HG03135 (cell line): ENCODE results near the gene BARHL2.

Experiments used
- ATAC-seq: cut with Tn5 transposase; IDR thresholded peaks from one replicate; pipeline ENCODE4 v1.9.1; 2021; ENCODE audit warnings: mild to moderate bottlenecking, moderate library complexity; ENCODE audit not compliant: unreplicated experiment

The BARHL2 gene

DNA sequence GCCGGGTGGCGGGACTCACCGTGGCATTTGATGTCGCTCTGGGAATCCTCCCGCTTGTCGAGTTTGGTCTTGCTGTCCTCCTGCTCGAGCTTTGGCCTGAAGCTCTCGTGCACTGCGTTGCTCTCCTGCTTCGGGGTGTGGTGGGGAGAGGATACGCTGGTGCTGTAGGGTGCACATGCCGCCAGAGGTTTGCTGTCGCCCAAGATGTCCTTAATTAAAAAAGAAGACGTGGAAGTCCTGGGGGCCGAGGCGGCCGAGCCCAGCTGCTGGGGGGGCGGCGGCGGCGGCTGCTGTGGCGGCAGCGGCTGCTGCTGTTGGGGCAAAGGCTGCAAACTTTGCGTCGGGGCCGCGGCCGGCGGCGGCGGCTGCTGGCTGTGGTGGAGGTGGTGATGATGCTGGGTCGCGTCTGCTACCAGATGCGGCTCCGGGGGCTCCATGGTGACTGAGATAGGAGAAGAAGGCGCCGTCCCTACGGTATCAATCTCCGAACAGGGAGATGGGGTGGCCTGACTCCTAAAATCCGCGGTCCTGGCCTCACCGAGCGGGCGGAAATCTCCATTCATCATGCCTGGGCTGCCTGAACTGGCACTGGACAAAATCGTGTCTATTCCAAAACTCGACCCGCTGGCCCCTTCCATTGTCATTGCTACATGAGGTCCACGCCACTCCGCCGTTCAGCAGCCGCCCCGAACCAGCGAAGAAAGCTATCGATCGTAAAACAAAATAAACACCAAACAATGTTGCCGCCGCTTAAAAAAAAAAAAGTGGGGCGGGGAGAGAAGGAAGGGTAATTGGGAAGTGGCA, at the start of gene BARHL2:
BARHL2 (minus strand) TSS at position 751 of the 804 bp plus-strand sequence; CDS start at position 644, 107 bp downstream.
- ATAC-seq, result no peak

DNA sequence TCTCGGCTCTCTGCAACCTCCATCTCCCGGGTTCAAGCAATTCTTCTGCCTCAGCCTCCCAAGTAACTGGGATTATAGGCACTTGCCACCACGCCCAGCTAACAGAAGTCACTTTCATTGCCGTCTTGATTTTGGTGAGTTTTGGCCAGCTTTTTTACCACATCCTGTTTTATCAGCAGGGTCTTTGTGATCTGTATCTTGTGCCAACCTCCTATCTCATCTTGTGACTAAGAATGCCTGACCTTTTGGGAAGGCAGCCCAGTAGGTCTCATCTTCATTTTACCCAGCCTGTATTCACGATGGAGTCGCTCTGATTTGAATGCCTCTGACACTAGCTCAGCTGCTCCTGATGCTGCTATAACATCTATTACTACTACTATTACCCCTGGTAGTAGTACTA, 46.8 kb upstream of the BARHL2 start:
- ATAC-seq, result no peak

- no peak for ATAC-seq
These were observed 46.4 kb upstream of the BARHL2 start for GRCh38 chr1:90763506-90763905.

DNA sequence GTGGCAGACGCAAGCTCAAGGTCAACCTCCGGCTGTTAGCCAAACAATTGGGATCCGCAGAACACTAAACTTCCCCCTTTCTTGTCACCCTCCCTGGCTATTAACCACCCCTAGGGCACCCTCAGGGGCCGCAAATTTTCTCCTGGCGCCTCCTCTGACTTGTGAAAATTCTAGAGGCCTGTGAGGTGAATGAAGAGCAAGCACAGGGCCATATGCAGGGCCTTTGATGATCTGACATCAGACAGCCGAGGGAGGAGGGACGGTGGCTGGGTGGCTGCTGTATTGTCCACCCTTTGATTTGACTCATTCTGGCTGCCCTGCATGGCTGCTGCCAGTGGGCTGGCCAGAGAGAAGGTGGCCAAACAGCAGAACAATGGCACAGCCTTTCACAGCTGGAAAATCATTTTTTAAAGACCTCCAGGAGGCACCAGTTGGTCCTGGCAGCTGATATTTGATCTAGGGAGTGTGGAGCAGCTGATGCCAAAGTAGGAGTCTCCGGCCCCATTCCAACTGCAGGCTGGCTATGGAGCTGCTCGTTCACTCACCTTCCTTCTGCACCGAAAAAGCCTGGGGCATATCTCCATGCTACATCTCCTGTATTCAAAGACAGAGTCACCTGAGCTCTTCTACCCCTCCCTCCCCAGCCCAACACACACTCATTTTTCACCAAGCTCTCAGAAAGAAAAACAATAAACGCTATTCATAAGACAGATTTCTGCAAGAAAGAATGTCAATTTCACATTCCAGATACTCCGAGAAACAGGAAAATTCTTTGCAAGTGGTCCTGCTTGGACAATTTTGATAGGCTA, 44.9 kb upstream of the BARHL2 start:
- ATAC-seq, result no peak

- no peak for ATAC-seq
These were observed 44.1 kb upstream of the BARHL2 start for GRCh38 chr1:90761156-90761555.

DNA sequence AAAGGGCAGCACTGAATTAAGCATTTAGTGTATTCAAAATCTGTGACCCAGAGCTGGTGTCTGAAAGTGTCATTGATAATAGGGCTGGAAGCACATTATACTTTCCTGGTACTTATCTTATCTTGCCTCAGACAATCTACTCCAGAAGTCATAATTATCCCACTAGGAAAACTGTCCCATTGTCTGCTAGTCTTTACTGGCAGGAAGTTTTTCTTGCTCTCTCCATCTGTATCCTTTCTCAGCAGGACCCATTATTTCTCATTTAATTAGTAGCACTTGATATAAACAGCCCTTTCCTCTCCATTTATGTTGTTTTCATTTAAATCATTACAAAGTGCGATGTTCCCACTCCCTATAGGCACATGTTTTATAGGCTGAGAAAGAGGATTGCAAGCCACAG, 36.5 kb upstream of the BARHL2 start:
- ATAC-seq, result no peak

GRCh38 chr1:90748668-90749067, 31.6 kb upstream of the BARHL2 start:
- ATAC-seq, result no peak

DNA sequence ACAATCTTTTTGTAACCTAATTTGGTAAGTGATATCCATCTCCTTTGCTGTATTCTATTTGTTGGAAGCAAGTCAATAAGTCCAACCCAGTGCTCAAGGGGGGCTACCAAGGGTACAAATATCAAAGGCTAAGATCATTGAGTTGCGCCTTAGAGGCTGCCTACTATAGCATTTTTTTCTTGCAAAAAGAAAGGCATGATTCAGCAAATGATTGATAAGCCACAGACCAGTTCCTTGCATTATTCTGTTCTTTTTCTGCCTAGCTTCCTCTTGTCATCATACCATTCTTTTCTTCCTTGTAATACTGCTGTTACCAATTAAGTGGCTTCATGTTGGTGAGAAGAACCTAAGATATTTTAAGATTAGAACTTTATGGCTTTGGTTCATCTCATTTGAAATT, 29.8 kb upstream of the BARHL2 start:
- no peak for ATAC-seq

GRCh38 chr1:90745972-90746371, 28.9 kb upstream of the BARHL2 start:
- no peak for ATAC-seq

DNA sequence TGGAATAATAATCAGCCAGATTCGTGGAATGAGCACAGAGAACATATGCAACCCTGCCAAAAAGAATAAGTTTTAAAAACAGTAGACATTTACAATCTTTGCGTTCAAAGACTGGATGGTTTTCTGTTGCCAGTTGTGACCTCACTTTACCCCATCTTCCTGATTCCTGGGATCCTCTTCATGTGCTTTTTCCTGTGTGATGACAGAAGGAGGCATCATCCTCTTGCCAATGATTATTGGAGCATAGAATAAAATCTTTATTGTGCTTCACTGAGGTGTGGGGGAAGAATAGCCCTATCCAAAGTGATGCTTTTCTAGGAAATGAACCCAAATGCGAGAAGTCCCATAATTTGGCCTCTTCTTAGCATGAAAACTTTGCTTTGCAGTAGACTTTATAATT, 15.0 kb upstream of the BARHL2 start:
- no peak for ATAC-seq

DNA sequence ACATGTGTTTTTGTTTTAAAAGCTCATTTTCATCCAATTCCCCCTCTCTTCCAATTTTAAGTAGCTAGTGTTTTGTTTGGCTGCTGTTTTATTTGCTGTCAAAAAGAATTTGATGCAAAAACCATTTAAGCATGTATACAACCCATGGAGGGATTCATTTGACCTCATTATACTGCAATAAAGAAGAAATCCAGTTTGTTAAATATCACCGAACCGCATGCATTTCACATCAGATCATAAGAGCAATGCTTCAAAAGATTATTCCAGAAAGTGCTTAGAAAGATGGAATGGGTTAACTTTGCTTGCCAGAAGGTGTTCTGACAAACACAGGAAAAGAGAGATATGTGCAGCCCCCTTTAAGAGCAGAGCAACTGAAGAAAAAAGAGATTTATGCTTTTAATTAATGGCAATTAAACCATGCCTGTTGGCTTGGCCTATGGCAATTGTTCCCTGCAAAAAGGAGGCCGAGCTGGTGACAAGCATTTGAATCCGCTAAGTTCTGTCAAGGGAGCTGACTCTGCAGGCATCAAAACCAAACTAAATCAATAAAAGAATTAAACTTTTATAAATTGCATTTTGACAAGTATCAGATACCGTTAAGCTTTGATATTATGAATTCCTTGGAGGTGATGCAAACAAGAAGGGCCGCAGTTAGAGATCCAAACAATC, 14.4 kb upstream of the BARHL2 start:
- no peak for ATAC-seq

- no peak for ATAC-seq
These were observed 13.3 kb upstream of the BARHL2 start for GRCh38 chr1:90730243-90731022.

DNA sequence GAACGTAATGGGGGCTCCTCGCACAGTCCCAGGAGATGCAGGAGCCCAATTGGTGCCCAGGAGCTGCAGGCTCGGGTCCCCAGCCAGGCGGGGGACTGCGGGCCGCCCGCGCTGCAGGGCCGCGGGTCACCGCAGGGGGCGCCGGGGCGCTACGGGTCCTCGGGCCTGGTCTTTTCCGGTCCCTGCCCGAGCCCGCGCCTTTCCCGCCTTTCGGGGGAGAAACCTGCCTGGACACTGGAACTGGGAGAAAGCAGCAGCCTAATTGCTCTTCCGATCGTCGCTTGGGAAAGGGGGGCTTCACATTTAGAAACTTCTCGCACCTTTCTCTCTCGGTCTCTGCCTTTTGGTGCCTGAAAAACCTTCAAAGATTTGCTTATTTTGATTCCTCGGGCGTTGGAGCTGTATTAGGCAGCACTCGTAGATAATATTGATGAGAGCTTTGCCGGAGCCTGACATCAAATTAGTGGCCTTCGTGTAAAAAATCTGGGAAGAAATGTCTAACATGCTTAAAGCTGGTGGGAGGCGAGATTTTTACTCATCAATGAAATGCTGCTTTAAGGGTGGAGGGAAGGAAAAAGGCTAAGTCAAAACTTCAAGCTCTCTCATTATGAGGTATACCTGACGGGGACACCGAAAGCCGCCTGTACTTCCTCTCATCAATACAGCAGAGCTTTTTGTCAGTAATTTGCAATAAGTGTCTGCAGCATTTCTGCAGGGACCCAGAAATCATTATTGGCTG, 12.6 kb upstream of the BARHL2 start:
- ATAC-seq, result no peak

DNA sequence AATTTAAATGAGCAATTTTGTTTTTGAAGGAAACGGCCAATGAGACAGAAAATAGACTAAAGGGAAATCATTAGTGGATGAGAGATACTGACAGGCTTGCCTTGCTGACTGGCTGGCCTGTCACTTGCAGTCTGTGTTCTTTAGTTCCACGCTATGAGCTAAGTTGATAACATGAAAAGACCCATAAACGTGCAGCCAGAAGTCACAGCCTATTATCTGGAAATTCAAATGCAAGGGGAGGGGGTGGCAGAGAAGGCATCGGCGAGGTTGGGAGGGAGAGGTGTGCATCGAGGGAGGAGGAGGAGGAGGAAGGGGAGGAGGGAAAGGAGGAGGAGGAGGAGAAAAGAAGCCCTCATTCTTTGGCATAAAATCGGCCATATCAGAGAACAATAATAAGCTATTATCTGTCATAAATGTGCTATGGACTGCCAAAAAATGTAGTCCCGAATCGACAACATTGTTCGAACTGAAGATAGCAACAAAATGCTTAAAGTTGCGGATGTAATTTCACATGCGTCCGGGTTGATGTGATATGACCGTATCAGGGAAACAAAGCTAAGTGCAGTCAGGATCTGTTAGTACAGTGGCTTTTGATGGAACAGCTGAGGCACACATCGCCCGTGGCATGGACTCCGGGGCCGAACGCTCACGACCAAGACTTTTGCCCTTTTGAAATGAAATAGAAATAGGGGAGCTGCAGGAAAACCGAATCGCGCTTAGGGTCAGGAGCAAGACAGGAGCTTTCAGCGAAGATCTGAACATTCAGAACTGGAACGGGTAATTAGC, 11.6 kb upstream of the BARHL2 start:
- no peak for ATAC-seq

- ATAC-seq, result no peak
These were observed 10.9 kb upstream of the BARHL2 start for GRCh38 chr1:90727917-90728501.

- ATAC-seq, result no peak
These were observed 9.9 kb upstream of the BARHL2 start for GRCh38 chr1:90726986-90727480.

DNA sequence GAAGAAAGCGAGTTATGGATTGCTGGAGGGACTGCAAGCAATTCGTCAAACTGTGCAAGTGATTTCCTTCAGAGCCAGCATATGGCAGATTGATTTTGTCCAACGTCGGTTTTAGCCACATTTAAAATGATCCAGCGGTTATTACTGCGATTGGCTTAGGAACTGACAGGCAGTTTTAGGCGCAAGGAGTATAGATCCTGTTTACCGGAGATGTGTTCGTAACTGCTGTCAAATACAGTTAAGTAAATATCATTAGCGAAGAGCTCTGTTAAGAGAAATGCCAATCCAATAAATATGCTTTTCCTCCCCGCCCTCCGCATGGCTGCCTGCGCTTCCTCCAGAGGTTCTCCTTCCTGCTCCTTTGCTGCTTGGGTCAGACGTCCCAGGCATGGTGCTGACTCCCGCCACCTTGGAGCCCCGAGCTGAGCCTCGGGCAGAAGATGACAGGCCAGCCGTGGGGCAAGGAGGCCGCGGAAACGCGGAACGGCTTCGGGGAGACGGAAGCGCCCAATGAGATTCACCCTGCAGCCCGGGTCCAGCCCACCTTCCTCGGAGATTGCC, 9.4 kb upstream of the BARHL2 start:
- no peak for ATAC-seq

GRCh38 chr1:90725657-90726424, 8.7 kb upstream of the BARHL2 start:
- ATAC-seq, result no peak
